ENCODE results near the gene IGFN1.

Gene IGFN1

DNA sequence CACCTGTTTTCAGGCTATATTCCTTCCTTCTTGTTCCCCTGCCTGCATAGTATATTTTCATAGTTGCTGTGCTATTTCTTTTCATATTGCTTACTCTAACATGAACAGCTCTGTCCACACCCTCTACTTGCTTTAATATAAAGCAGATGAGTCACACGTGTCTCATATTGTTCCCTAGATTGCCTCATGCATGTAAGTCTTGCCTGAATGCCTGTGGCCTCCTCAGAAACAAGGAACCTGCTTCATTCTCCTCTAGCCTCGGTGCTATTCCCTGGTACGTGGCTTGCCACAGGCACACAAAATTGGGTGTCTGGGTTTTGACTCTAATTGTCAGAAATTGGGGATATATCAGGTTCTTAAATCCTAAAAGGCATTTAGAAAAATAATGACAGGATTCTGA, 76.2 kb downstream of the IGFN1 start:
- Histone ChIP-seq H3K27me3 (no peaks in the 10 kb centered on the region), H3K4me2 (0 out of 2 replicates have a peak overlapping the region, but pooled peaks have one; percentile 9), H3K4me1 (peaks cover 8% of the 10 kb centered on the region; the same call in 1 of the 2 replicates), H3K9me3 (no peaks in the 10 kb centered on the region), H3K27ac (no peak overlapping the region), H4K20me1 (no peaks in the 10 kb centered on the region), H3K36me3 (no peaks in the 10 kb centered on the region), H3K4me3 (no peak overlapping the region), H3K9ac (no peak overlapping the region)
- TF ChIP-seq Cebpa-rat (IDR thresholded peaks at IDR 0.05): no peak

DNA sequence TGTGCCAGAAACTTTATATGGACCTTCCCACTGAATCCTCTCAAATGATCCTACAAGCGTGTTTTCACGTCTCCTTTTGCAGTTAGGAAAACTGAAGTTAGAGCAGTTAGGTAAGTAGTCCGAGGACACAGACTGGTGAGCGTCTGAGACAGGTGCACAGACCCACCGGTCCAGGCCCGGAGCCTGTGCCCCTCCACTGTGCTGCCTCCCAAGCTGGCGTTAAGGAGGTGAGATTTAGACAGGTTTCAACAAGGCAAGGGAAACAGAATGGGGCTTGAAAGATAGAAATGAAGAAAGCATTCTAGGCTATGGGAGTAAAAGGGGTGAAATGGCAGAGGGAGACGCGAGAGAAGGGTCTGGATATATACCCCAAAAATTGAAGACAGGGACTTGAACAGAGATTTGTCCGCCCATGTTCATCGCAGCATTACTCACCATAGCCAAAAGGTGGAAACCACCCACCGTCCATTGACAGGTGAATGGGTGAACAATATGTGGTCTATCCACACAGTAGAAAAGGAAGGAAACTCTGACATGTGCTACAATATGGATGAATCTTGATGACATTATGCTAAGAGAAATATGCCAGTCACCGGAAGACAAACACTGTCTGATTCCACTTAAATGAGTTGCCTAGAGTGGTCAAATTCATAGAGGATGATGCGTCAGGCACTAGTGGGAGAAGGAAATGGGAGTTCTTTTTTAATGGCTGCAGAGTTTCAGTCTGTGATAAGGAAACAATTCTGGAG, 77.0 kb downstream of the IGFN1 start:
- Histone ChIP-seq H3K4me3 (no peak overlapping the region), H3K27ac (no peak overlapping the region), H3K4me1 (peaks cover 8% of the 10 kb centered on the region; the same call in 1 of the 2 replicates), H3K9me3 (no peaks in the 10 kb centered on the region), H3K27me3 (no peaks in the 10 kb centered on the region), H3K36me3 (no peaks in the 10 kb centered on the region), H3K4me2 (no peak overlapping the region), H3K9ac (no peak overlapping the region), H4K20me1 (no peaks in the 10 kb centered on the region)
- no peak for TF ChIP-seq Cebpa-rat (IDR thresholded peaks at IDR 0.05)

DNA sequence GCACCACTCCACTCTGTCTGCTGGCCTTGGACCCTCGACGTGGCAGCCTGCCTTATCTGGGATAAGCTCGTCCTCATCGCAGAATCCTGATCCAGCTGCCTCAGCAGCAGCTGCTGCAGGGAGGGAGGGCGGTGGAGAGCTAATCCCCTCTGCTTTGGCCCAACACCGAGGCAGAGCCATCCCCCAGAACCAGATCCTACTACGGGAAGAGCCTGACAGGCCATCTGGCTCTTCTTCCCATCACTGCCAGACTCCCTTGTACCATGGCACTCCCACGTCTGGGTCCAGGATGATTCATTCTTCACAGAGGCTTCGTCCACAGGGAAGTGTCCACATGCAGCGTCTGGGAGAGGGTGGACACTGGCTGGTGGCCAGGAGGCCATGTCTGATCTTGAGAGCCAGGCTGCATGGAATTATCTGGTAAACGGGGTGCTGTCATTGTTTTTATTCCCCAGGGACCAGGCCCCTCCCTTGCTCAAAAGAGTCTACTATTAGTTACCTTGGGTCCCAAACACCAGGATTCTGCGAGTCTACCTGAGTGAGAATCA, 78.1 kb downstream of the IGFN1 start:
- H3K9me3 ChIP-seq: no peaks in the 10 kb centered on the region
- no peak overlapping the region for H3K4me2 ChIP-seq
- peaks cover 8% of the 10 kb centered on the region; the same call in 1 of the 2 replicates for H3K4me1 ChIP-seq
- H3K36me3 ChIP-seq: no peaks in the 10 kb centered on the region
- TF ChIP-seq Cebpa-rat (IDR thresholded peaks at IDR 0.05): no peak
- H3K27ac ChIP-seq: no peak overlapping the region
- H3K27me3 ChIP-seq: no peaks in the 10 kb centered on the region
- H4K20me1 ChIP-seq: no peaks in the 10 kb centered on the region
- no peak overlapping the region for H3K4me3 ChIP-seq
- H3K9ac ChIP-seq: no peak overlapping the region

DNA sequence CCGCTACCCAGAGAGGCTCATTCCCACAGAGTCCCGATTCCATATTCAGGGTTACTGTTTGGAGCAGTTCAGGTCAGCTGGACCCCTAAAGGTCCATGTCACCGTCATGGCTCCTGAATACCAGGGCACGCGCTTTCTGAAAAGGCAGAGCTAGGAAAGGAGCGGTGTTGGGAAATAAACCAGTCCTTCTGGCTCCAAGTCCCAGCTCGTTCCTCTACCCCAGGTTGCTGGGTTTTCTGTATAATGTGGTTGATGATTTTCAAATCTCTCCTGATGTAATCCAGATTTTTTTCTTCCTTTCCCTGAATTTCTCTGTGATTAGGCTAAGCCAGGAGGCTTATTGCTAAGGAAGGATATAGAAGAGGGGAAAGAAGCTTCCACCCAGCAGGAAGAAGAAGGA, 78.7 kb downstream of the IGFN1 start:
- H3K9me3 ChIP-seq: no peaks in the 10 kb centered on the region
- no peaks in the 10 kb centered on the region for H3K36me3 ChIP-seq
- no peak overlapping the region for H3K27ac ChIP-seq
- TF ChIP-seq Cebpa-rat (IDR thresholded peaks at IDR 0.05): no peak
- H3K4me1 ChIP-seq: peaks cover 8% of the 10 kb centered on the region; the same call in 1 of the 2 replicates
- H4K20me1 ChIP-seq: no peaks in the 10 kb centered on the region
- no peak overlapping the region for H3K9ac ChIP-seq
- no peak overlapping the region for H3K4me3 ChIP-seq
- H3K27me3 ChIP-seq: no peaks in the 10 kb centered on the region
- H3K4me2 ChIP-seq: no peak overlapping the region

DNA sequence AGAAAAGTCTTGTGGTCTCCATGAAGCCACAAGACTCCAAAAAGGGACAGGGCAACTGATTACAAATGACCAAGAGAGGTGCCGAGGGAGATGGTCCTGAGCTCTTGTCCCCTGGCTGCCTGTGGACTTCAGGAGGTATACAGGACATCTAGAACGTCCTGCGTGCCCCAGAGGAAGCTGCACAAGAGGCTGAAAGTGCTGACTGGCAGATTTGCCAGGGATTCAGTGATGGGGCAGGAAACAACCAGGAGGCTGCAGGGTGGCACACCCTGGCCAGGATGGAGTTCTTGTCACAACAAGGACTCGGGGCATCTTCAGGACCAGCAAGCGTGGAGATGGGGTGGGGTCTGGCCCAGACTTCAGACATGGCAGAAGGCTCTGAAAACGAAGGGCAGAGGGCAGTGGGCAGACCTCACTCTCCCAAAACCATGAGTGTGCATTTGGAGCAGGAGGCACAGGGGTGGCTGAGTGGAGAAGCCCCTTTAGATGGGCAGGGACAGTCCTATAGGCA, 79.3 kb downstream of the IGFN1 start:
- H3K4me2 ChIP-seq: no peak overlapping the region
- no peaks in the 10 kb centered on the region for H3K36me3 ChIP-seq
- no peak overlapping the region for H3K27ac ChIP-seq
- no peak overlapping the region for H3K9ac ChIP-seq
- no peaks in the 10 kb centered on the region for H3K9me3 ChIP-seq
- peaks cover 8% of the 10 kb centered on the region; the same call in 1 of the 2 replicates for H3K4me1 ChIP-seq
- H3K27me3 ChIP-seq: no peaks in the 10 kb centered on the region
- TF ChIP-seq Cebpa-rat (IDR thresholded peaks at IDR 0.05): no peak
- H3K4me3 ChIP-seq: no peak overlapping the region
- H4K20me1 ChIP-seq: no peaks in the 10 kb centered on the region

DNA sequence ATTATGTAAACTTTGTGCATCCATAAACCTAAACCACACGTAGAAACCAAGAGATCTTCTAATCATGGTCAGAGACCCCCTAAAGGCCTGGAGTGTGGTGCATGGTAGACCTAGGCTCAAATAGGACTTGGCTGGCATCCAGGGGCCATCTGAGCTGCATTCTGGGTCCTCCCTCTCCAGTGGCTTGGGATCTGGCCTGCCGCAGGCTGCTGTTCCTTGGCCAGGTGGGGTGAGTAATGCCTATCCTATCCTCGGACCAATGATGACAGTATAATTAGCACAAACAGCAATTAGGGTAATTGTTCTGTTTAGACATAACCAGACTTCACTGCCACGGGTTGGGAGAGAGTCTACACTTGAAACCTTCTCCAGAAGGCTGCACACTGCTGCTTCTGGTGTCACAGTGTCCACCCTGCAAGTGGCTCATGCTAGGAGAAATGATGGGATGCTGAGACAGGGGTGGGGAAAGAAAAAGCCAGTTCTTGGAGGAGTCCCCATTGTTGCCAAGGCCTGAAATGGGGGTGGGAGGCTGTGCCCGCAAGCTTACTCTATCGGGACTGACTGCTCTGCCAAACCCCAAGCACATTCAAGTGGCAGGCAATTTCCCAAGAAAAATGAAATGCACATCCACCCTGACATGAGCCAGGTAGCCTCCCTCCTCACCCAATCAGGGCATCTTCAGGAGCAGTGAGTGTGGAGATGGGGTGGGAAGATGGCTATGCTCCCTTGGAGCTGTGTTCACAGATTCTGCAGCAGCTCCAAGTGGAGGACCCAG, 80.2 kb downstream of the IGFN1 start:
- no peak overlapping the region for H3K4me2 ChIP-seq
- no peaks in the 10 kb centered on the region for H3K9me3 ChIP-seq
- no peak overlapping the region for H3K9ac ChIP-seq
- H3K36me3 ChIP-seq: no peaks in the 10 kb centered on the region
- no peak overlapping the region for H3K27ac ChIP-seq
- H3K4me1 ChIP-seq: peaks cover 14% of the 10 kb centered on the region; the same call in 1 of the 2 replicates
- no peak for TF ChIP-seq Cebpa-rat (IDR thresholded peaks at IDR 0.05)
- H3K27me3 ChIP-seq: no peaks in the 10 kb centered on the region
- no peaks in the 10 kb centered on the region for H4K20me1 ChIP-seq
- no peak overlapping the region for H3K4me3 ChIP-seq

DNA sequence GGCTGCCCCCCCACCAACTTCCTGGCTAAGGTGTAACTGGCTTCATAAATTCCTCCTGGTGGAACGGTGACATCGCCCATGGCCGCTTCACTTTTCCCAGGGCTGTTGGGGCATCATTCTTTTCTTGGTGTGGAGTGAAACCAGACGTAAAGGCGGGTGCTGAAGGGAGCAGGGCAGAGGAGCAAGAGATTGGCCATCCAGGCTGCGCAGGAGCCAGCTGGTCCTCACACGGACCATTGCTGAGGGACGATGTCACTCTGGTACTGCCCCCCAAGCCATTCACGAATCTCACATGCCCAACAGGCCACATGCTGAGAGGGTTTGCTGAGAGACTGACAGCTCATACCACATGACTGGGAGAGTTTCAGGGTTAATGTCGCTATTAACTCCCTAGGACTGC, 82.2 kb downstream of the IGFN1 start:
- no peaks in the 10 kb centered on the region for H3K36me3 ChIP-seq
- no peak for TF ChIP-seq Cebpa-rat (IDR thresholded peaks at IDR 0.05)
- H3K4me2 ChIP-seq: no peak overlapping the region
- no peak overlapping the region for H3K9ac ChIP-seq
- no peak overlapping the region for H3K27ac ChIP-seq
- no peaks in the 10 kb centered on the region for H3K27me3 ChIP-seq
- H3K9me3 ChIP-seq: no peaks in the 10 kb centered on the region
- H4K20me1 ChIP-seq: no peaks in the 10 kb centered on the region
- 0 out of 2 replicates have a peak, but pooled peaks cover 8% of the 10 kb centered on the region for H3K4me1 ChIP-seq
- H3K4me3 ChIP-seq: no peak overlapping the region

DNA sequence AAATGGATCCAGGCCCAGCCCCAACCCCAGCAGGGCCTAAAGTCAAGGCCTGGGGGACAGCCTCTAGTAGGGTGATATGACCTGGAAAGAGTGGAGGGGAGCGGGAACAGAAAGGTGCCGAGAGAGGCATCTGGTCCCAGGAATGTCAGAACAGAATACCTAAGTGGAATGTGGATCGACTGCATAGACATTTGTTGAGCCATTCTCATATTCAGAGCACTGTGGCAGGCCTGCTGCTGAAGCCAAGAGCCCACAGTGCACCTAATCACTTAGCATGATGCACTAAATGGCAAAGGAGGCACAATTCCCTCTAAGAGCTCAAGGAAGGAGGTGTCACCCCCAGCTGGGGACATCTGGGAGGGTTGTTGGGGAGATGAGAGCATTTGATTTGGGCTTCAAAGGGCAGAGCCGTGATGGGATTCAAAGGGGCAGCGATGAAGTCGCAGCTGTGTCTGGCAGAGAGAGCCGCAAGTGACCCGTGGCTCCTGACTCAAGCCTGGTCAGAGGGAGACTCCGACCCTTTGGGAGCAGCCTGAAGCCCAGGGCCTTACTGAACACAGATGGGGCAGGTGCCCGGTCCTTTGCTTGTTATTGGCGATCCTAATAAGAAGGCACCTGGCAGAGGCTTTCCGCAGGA, 84.1 kb downstream of the IGFN1 start:
- Histone ChIP-seq H3K4me2 (no peak overlapping the region), H3K27me3 (no peaks in the 10 kb centered on the region), H3K36me3 (no peaks in the 10 kb centered on the region), H3K9me3 (no peaks in the 10 kb centered on the region), H3K4me3 (no peak overlapping the region), H3K4me1 (0 out of 2 replicates have a peak, but pooled peaks cover 8% of the 10 kb centered on the region), H3K27ac (no peak overlapping the region), H3K9ac (no peak overlapping the region), H4K20me1 (no peaks in the 10 kb centered on the region)
- TF ChIP-seq Cebpa-rat (IDR thresholded peaks at IDR 0.05): no peak

DNA sequence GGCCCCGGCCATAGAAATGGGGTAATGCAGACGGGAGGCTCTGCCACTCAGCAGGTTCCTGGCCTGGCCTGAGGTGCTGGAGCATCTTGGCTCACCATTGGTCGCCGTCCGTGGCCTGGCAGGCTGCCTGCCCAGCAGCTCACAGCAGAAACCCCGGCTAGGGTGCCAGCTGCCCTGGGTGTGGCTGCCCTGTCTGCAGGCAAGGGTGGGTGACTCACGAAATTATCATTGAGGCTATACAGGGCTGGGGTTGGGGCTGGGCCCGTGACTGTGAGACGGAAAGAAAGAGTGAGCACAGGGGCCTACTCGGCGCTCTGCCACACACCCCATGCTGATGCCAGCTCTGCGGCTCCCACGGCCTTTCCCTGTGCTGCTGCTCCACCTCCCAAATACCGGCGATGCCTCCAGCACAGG, 84.6 kb downstream of the IGFN1 start:
- H3K9ac ChIP-seq: no peak overlapping the region
- H3K4me3 ChIP-seq: no peak overlapping the region
- no peaks in the 10 kb centered on the region for H3K9me3 ChIP-seq
- TF ChIP-seq Cebpa-rat (IDR thresholded peaks at IDR 0.05): no peak
- no peak overlapping the region for H3K27ac ChIP-seq
- H4K20me1 ChIP-seq: no peaks in the 10 kb centered on the region
- no peaks in the 10 kb centered on the region for H3K27me3 ChIP-seq
- 0 out of 2 replicates have a peak overlapping the region, but pooled peaks have one; percentile 4 for H3K4me2 ChIP-seq
- H3K4me1 ChIP-seq: 0 out of 2 replicates have a peak, but pooled peaks cover 8% of the 10 kb centered on the region
- H3K36me3 ChIP-seq: no peaks in the 10 kb centered on the region

Data from BLaER1 (cell line).